GM12875 (cell line): ENCODE data around the gene WNT6.

Experiments
- H3K4me3 ChIP-seq: one replicate; pipeline ENCODE4 v1.5.1; 2011; ENCODE audit warnings: low read depth, low read length, control low read depth
- CTCF ChIP-seq: IDR thresholded peaks from 2 replicates; pipeline ENCODE4 v1.5.1; 2011; ENCODE audit warnings: low read depth, mild to moderate bottlenecking, control low read depth, inconsistent platforms, low read length, moderate library complexity, borderline replicate concordance; ENCODE audit not compliant: insufficient read depth

Gene WNT6

GRCh38 chr2:218859556-218859987 lies at the start of gene WNT6:
Gene WNT6, plus strand, starts transcription at chr2:218859805. Its CDS starts 233 bp downstream, at chr2:218860038.
- no peak for TF ChIP-seq CTCF
- H3K4me3 ChIP-seq: no peak within 1 kb of the TSS

DNA sequence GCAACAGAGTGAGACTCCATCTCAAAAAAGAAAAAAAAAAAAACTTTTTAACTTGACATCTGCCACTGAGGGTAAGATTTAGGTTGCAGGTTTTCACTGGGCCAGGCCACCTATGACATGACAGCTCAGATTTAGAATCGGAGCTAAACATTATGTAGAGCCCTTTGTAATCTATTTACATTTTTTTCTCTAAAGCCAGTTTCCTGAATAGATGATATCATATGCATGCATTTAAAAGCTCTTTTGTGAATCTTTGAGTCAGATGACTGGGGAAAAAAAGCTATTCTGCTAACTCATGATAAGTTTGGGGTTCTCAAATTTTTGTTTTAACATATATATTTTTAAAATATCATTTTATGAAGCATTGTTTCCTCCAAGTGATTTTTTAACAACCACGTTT lies 49.3 kb upstream of the WNT6 start:
- TF ChIP-seq CTCF: no peak
- H3K4me3 ChIP-seq: no peak overlapping the region

GRCh38 chr2:218811382-218811781 lies 48.2 kb upstream of the WNT6 start:
- no peak overlapping the region for H3K4me3 ChIP-seq
- no peak for TF ChIP-seq CTCF

DNA sequence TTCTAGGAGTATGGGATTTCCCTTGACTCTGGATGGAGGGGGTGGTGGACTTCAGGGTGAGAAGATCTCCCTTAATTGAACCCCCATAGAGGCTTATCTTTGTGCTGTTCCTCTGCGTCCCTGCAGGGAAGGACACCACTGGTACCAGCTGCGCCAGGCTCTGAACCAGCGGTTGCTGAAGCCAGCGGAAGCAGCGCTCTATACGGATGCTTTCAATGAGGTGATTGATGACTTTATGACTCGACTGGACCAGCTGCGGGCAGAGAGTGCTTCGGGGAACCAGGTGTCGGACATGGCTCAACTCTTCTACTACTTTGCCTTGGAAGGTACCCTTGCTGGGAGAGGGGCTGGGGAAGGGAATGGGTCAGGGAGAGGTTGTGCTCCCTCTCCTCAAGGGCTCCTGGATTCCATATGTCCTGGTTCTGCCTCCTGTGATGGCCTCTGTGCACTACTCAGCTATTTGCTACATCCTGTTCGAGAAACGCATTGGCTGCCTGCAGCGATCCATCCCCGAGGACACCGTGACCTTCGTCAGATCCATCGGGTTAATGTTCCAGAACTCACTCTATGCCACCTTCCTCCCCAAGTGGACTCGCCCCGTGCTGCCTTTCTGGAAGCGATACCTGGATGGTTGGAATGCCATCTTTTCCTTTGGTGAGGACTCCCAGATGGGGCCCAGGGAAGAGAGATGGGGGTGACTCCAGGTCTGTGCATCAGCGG lies 47.3 kb upstream of the WNT6 start:
- H3K4me3 ChIP-seq: no peak overlapping the region
- TF ChIP-seq CTCF: no peak

DNA sequence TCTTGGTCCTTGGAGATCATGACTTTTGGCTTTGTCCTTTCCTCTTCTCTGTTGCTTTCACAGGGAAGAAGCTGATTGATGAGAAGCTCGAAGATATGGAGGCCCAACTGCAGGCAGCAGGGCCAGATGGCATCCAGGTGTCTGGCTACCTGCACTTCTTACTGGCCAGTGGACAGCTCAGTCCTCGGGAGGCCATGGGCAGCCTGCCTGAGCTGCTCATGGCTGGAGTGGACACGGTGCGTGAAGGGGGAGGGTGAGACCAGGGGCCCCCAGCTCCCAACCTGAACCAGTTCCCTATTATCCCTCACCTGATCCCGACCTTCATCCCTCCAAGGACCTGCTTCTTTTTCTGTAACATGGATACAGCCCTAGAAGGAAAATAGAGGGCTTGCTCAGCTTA lies 46.7 kb upstream of the WNT6 start:
- no peak overlapping the region for H3K4me3 ChIP-seq
- no peak for TF ChIP-seq CTCF

DNA sequence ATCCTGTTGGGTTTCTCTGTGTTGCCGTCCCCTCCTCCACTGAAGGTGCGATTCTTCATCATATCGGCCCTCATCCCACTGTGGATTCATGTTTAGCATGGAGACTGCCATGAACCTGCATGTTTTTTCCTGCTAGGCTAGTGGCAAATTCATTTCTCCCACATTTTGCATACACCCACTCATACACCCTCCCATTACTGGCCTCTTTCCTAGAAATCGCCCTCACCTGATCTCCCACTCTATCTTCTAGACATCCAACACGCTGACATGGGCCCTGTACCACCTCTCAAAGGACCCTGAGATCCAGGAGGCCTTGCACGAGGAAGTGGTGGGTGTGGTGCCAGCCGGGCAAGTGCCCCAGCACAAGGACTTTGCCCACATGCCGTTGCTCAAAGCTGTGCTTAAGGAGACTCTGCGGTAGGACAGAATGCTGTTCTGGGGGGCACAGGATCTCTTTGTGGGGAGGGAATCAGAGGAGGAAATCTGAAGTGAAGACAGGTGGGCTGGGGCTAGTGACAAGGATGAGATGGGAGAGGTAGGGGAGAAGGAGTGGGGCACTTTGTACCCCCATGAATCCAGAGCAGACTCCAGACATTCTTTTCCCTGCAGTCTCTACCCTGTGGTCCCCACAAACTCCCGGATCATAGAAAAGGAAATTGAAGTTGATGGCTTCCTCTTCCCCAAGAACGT lies 45.7 kb upstream of the WNT6 start:
- TF ChIP-seq CTCF: no peak
- no peak overlapping the region for H3K4me3 ChIP-seq
